ENCODE measurements around the gene MICU2.

Gene MICU2

DNA sequence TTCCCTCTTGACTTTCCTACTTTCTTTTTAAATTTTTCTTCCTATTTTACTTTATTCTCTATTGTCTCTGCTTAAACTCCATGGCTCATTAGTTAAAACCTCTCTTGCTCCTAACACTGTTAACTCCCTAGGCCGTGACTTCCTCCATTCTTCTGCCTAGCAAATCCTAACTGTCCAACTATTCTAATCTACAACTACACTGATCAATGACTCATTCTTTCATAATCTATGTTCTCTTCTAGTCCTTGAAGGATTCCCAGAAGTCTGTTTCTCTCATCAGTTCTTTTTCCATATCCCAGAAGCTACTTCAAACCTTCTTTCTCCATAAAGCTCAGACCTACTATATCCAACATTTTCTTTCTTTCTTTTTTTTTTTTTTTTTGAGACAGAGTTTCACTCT is 66.9 kb downstream of the MICU2 start:
- H3K36me3 ChIP-seq (ENCODE audit: control insufficient read depth in 2 of 2, insufficient read depth in 2 of 2, low read length in 2 of 2), result peaks cover 3 to 4% of the 10 kb centered on the region in 2 donors
- H3K9ac ChIP-seq (ENCODE audit: low read depth in 1 of 2, low read length in 2 of 2), result no peak overlapping the region
- no peak overlapping the region for H3K4me3 ChIP-seq (ENCODE audit: low read length in 2 of 2)
- H3K4me1 ChIP-seq (ENCODE audit: control insufficient read depth in 2 of 2, insufficient read depth in 2 of 2, low read length in 2 of 2), result no peaks in the 10 kb centered on the region
- H3K27me3 ChIP-seq (ENCODE audit: control insufficient read depth in 2 of 2, insufficient read depth in 2 of 2, low read length in 2 of 2), result no peaks in the 10 kb centered on the region
- H3K27ac ChIP-seq (ENCODE audit: low read depth in 2 of 2, low read length in 2 of 2), result no peak overlapping the region
- H3K9me3 ChIP-seq (ENCODE audit: control insufficient read depth in 2 of 2, low read length in 2 of 2), result no peaks in the 10 kb centered on the region

DNA sequence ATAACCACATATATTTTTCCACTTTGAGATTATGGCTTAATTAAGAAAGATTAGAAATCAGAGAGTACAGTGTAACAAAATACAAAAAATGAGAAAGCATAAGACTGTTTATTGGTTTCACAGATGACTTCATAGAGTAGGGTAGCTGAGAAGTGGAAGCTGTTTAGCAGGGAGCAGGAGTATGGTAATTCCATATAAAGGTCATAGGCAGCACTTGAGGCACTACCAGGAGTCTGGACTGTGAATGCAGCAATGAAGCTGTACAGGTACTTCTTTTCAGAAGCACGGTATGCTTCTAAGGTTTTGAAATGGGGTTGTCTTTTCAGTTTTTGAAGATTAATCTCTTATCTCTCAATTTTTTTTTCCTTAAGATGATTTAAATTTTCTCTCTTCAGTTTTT is 69.2 kb downstream of the MICU2 start:
- H3K27ac ChIP-seq (ENCODE audit: low read depth in 2 of 2, low read length in 2 of 2), result no peak overlapping the region
- no peaks in the 10 kb centered on the region for H3K27me3 ChIP-seq (ENCODE audit: control insufficient read depth in 2 of 2, insufficient read depth in 2 of 2, low read length in 2 of 2)
- no peaks in the 10 kb centered on the region for H3K9me3 ChIP-seq (ENCODE audit: control insufficient read depth in 2 of 2, low read length in 2 of 2)
- H3K9ac ChIP-seq (ENCODE audit: low read depth in 1 of 2, low read length in 2 of 2), result no peak overlapping the region
- no peak overlapping the region for H3K4me3 ChIP-seq (ENCODE audit: low read length in 2 of 2)
- H3K4me1 ChIP-seq (ENCODE audit: control insufficient read depth in 2 of 2, insufficient read depth in 2 of 2, low read length in 2 of 2), result no peaks in the 10 kb centered on the region
- H3K36me3 ChIP-seq (ENCODE audit: control insufficient read depth in 2 of 2, insufficient read depth in 2 of 2, low read length in 2 of 2), result peaks cover 3 to 4% of the 10 kb centered on the region in 2 donors

DNA sequence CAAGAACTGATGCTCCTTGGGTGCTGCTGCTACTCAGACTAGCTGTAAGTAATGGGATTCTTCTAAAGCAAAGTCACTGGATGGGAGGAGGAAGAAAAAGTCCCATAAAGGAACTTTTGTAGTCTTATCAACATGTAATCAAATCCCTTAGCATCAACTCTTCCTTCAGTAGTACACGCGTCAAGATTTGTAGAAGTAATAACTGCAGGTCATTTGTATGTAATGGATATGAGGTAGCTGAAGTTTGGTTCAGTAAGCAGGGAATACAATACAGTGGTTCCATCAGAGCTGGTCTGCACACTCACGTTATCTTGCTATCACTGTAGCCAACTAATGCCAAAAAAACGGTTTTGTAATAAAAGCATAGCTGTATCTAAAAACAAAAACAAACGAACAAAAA is 72.5 kb downstream of the MICU2 start:
- Histone ChIP-seq H3K4me3 (ENCODE audit: low read length in 2 of 2) (no peak overlapping the region), H3K9me3 (ENCODE audit: control insufficient read depth in 2 of 2, low read length in 2 of 2) (no peaks in the 10 kb centered on the region), H3K4me1 (ENCODE audit: control insufficient read depth in 2 of 2, insufficient read depth in 2 of 2, low read length in 2 of 2) (no peaks in the 10 kb centered on the region), H3K36me3 (ENCODE audit: control insufficient read depth in 2 of 2, insufficient read depth in 2 of 2, low read length in 2 of 2) (no peaks in the 10 kb centered on the region), H3K9ac (ENCODE audit: low read depth in 1 of 2, low read length in 2 of 2) (no peak overlapping the region), H3K27ac (ENCODE audit: low read depth in 2 of 2, low read length in 2 of 2) (no peak overlapping the region), H3K27me3 (ENCODE audit: control insufficient read depth in 2 of 2, insufficient read depth in 2 of 2, low read length in 2 of 2) (no peaks in the 10 kb centered on the region)

DNA sequence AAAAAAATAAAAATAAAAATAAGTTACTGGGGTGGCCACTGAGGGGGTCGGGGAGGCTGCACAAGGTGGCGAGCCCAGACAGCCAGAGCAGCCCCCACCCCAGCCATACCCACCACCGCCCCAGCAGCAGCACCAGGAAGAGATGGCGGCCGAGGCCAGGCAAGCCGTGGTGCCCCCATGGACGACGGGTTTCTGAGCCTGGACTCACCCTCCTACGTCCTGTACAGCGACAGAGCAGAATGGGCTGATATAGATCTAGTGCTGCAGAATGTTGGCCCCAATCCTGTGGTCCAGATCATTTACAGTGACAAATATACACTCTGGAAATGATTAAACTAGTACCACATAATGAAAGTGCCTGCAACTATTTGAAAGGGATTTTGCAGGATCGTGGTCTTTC is 73.3 kb downstream of the MICU2 start:
- H3K9me3 ChIP-seq (ENCODE audit: control insufficient read depth in 2 of 2, low read length in 2 of 2), result no peaks in the 10 kb centered on the region
- H3K4me3 ChIP-seq (ENCODE audit: low read length in 2 of 2), result no peak overlapping the region
- no peak overlapping the region for H3K9ac ChIP-seq (ENCODE audit: low read depth in 1 of 2, low read length in 2 of 2)
- H3K36me3 ChIP-seq (ENCODE audit: control insufficient read depth in 2 of 2, insufficient read depth in 2 of 2, low read length in 2 of 2), result no peaks in the 10 kb centered on the region
- H3K27ac ChIP-seq (ENCODE audit: low read depth in 2 of 2, low read length in 2 of 2), result no peak overlapping the region
- H3K4me1 ChIP-seq (ENCODE audit: control insufficient read depth in 2 of 2, insufficient read depth in 2 of 2, low read length in 2 of 2), result no peaks in the 10 kb centered on the region
- H3K27me3 ChIP-seq (ENCODE audit: control insufficient read depth in 2 of 2, insufficient read depth in 2 of 2, low read length in 2 of 2), result no peaks in the 10 kb centered on the region

DNA sequence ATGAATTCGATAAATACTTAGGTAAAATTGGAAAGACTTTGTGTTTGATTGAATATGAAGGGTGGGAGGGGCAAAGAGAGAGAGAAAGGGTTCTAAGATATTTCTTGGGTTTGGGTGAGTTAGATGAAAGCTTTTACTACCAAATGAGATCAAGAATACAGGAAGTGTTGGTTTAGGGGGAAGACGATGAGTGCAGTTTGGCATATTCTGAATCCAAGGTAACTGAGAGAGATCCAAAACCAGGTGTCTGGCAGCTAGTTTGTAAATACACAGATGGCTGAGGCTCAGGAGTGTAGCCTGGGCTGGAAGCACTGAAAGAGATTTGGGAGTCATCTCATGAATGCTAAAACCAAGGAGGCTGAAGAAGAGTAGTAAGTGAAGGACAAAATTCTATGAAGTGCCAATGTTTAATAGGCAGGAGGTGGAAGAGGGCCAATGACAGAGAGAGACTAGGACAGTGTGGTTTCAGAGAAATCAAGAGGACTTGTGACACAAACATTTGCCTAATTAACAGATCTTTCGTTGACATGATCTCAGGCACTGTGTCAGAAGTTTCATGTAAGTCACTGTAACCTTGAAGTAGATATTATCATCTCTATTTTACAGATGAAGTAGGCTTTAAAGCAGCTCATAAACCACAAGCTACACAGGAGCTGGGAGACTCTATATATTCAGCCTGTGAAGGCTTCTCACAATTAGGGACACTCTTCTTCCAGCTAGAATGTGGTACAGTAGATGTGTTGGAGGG is 74.7 kb downstream of the MICU2 start:
- H3K4me3 ChIP-seq (ENCODE audit: low read length in 2 of 2), result no peak overlapping the region
- H3K27me3 ChIP-seq (ENCODE audit: control insufficient read depth in 2 of 2, insufficient read depth in 2 of 2, low read length in 2 of 2), result no peaks in the 10 kb centered on the region
- H3K9me3 ChIP-seq (ENCODE audit: control insufficient read depth in 2 of 2, low read length in 2 of 2), result no peaks in the 10 kb centered on the region
- H3K36me3 ChIP-seq (ENCODE audit: control insufficient read depth in 2 of 2, insufficient read depth in 2 of 2, low read length in 2 of 2), result no peaks in the 10 kb centered on the region
- H3K9ac ChIP-seq (ENCODE audit: low read depth in 1 of 2, low read length in 2 of 2), result no peak overlapping the region
- H3K27ac ChIP-seq (ENCODE audit: low read depth in 2 of 2, low read length in 2 of 2), result no peak overlapping the region
- no peaks in the 10 kb centered on the region for H3K4me1 ChIP-seq (ENCODE audit: control insufficient read depth in 2 of 2, insufficient read depth in 2 of 2, low read length in 2 of 2)

DNA sequence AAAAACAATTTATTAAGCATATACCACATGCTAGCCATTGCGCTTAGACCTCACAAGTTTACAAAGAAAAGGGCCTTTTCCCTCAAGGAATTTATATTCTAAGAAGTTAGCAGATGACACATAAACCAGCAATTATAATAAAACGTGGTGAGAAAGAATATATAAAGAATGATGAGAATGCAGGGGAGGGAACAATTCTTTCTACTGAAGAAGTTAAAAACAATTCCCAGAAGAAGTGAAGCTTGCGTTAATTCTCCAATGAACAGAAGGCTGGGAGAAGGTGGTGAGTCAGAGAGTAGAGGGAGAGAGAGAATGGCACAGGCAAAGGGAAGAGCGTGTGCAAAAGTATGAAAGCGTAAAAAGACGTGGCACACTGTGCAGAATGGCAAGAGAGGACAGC is 75.4 kb downstream of the MICU2 start:
- Histone ChIP-seq H3K36me3 (ENCODE audit: control insufficient read depth in 2 of 2, insufficient read depth in 2 of 2, low read length in 2 of 2) (no peaks in the 10 kb centered on the region), H3K27ac (ENCODE audit: low read depth in 2 of 2, low read length in 2 of 2) (no peak overlapping the region), H3K4me1 (ENCODE audit: control insufficient read depth in 2 of 2, insufficient read depth in 2 of 2, low read length in 2 of 2) (no peaks in the 10 kb centered on the region), H3K9me3 (ENCODE audit: control insufficient read depth in 2 of 2, low read length in 2 of 2) (no peaks in the 10 kb centered on the region), H3K9ac (ENCODE audit: low read depth in 1 of 2, low read length in 2 of 2) (no peak overlapping the region), H3K27me3 (ENCODE audit: control insufficient read depth in 2 of 2, insufficient read depth in 2 of 2, low read length in 2 of 2) (no peaks in the 10 kb centered on the region), H3K4me3 (ENCODE audit: low read length in 2 of 2) (no peak overlapping the region)

DNA sequence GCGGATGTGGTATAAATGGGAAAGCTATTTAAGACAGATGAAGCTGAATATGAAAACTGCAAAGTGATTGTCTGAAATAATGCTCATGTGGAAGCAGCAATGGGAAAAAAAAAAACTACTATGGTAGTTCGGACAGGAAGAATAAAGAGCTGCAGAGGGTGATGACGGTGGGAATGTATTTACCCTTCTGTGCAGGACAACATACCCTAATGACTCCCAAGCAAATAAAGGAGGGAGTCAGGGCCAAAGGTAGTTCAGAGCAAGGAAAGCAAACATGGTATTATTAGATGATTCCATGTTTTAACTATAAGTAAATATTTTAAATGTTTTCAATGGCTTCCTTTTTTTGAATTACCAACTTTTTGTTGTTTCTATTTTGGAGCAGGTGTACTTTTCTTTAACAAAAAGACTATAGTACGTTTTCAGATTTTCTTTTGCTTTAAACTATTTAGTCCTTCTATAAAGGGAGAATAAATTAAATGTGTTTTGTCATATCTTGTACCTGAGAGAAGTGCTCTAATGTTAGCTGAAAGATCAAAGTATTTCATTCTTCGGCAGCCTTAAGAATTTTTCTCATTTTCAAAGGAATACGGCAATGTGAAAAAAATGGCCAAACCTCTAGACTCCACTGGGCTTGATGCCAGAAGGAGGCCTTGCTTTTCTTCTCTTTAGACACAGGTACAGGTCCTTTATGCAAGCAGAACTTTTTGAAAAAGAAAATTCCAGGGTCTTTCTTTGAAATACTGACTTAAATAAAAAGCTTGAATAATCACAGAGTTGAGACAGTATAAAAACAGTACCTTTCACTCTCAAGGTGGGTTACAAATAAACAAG is 77.0 kb downstream of the MICU2 start:
- Histone ChIP-seq H3K4me3 (ENCODE audit: low read length in 2 of 2) (no peak overlapping the region), H3K4me1 (ENCODE audit: control insufficient read depth in 2 of 2, insufficient read depth in 2 of 2, low read length in 2 of 2) (no peaks in the 10 kb centered on the region), H3K36me3 (ENCODE audit: control insufficient read depth in 2 of 2, insufficient read depth in 2 of 2, low read length in 2 of 2) (peaks cover 2 to 4% of the 10 kb centered on the region in 2 donors), H3K9ac (ENCODE audit: low read depth in 1 of 2, low read length in 2 of 2) (no peak overlapping the region), H3K27me3 (ENCODE audit: control insufficient read depth in 2 of 2, insufficient read depth in 2 of 2, low read length in 2 of 2) (no peaks in the 10 kb centered on the region), H3K9me3 (ENCODE audit: control insufficient read depth in 2 of 2, low read length in 2 of 2) (no peaks in the 10 kb centered on the region), H3K27ac (ENCODE audit: low read depth in 2 of 2, low read length in 2 of 2) (no peak overlapping the region)

DNA sequence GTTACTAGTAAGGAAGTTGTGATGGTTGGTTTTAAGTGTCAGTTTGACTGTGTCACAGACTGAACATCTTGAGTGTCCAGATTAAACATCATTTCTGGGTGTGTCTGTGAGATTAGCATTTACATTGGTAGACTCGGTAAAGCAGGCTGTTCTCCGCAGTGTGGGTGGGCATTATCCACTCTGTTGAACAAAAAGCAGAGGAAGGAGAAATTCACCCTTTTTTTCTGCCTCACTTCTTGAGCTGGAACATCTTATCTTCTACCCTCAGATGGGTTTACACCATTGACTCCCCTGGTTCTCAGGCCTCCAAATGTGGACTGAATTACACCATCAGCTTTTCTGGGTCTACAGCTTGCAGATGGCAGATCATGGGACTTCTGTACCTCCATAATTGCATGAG is 81.1 kb downstream of the MICU2 start:
- H3K27me3 ChIP-seq (ENCODE audit: control insufficient read depth in 2 of 2, insufficient read depth in 2 of 2, low read length in 2 of 2), result no peaks in the 10 kb centered on the region
- peaks cover 10 to 13% of the 10 kb centered on the region in 2 donors for H3K36me3 ChIP-seq (ENCODE audit: control insufficient read depth in 2 of 2, insufficient read depth in 2 of 2, low read length in 2 of 2)
- H3K9me3 ChIP-seq (ENCODE audit: control insufficient read depth in 2 of 2, low read length in 2 of 2), result no peaks in the 10 kb centered on the region
- no peak overlapping the region for H3K9ac ChIP-seq (ENCODE audit: low read depth in 1 of 2, low read length in 2 of 2)
- no peaks in the 10 kb centered on the region for H3K4me1 ChIP-seq (ENCODE audit: control insufficient read depth in 2 of 2, insufficient read depth in 2 of 2, low read length in 2 of 2)
- no peak overlapping the region for H3K4me3 ChIP-seq (ENCODE audit: low read length in 2 of 2)
- no peak overlapping the region for H3K27ac ChIP-seq (ENCODE audit: low read depth in 2 of 2, low read length in 2 of 2)

DNA sequence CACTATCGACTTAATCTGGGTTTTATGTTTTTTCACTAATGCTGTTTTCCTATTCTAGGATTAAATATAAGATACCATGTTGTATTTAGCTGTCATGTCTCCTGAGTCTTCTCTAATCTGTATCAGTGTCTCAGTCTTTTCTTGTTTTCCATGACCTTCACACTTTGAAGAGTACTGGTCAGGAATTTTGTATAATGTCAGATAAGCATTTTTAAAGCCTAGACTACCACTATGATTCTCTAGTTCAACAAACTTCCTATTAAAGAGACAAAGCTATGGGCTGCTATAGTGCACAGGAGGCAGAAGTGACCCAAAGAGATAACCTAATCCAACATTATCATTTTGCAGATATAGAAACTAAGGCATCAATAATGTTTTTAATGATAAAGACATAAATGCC is 81.8 kb downstream of the MICU2 start:
- Histone ChIP-seq H3K27ac (ENCODE audit: low read depth in 2 of 2, low read length in 2 of 2) (no peak overlapping the region), H3K36me3 (ENCODE audit: control insufficient read depth in 2 of 2, insufficient read depth in 2 of 2, low read length in 2 of 2) (peaks cover 10 to 13% of the 10 kb centered on the region in 2 donors), H3K27me3 (ENCODE audit: control insufficient read depth in 2 of 2, insufficient read depth in 2 of 2, low read length in 2 of 2) (no peaks in the 10 kb centered on the region)

DNA sequence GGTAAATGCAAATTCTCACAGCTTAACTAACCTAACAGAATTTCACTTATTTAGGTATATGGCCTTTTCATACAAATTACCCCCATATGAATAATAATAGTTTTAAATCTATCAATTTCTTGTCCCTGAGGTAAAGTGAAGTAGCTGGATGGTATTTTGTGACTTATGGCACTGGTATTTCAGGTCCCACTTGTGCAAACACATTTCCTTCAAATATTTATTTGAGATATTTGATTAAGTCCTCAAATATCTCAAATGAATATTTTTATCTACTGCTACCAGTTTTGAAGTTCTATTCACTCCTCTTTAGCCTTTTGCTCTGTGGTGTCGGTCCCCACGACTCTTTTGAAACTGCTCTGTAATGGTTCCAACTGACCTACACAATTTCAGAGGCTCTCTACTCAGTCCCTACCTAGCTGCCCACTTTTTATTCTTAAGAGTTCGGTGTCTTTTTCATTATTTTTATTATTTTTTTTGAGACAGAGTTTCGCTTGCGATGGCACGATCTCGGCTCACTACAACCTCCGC is 85.3 kb downstream of the MICU2 start:
- no peak overlapping the region for H3K9ac ChIP-seq (ENCODE audit: low read depth in 1 of 2, low read length in 2 of 2)
- H3K27ac ChIP-seq (ENCODE audit: low read depth in 2 of 2, low read length in 2 of 2), result no peak overlapping the region
- H3K9me3 ChIP-seq (ENCODE audit: control insufficient read depth in 2 of 2, low read length in 2 of 2), result no peaks in the 10 kb centered on the region
- H3K4me3 ChIP-seq (ENCODE audit: low read length in 2 of 2), result no peak overlapping the region
- H3K4me1 ChIP-seq (ENCODE audit: control insufficient read depth in 2 of 2, insufficient read depth in 2 of 2, low read length in 2 of 2), result no peaks in the 10 kb centered on the region
- H3K27me3 ChIP-seq (ENCODE audit: control insufficient read depth in 2 of 2, insufficient read depth in 2 of 2, low read length in 2 of 2), result no peaks in the 10 kb centered on the region
- H3K36me3 ChIP-seq (ENCODE audit: control insufficient read depth in 2 of 2, insufficient read depth in 2 of 2, low read length in 2 of 2), result peaks cover 13 to 19% of the 10 kb centered on the region in 2 donors

More for the DNA sequence above, 81.8 kb downstream of the MICU2 start:
- Histone ChIP-seq H3K9ac (ENCODE audit: low read depth in 1 of 2, low read length in 2 of 2) (no peak overlapping the region), H3K9me3 (ENCODE audit: control insufficient read depth in 2 of 2, low read length in 2 of 2) (no peaks in the 10 kb centered on the region), H3K4me3 (ENCODE audit: low read length in 2 of 2) (no peak overlapping the region), H3K4me1 (ENCODE audit: control insufficient read depth in 2 of 2, insufficient read depth in 2 of 2, low read length in 2 of 2) (no peaks in the 10 kb centered on the region)

All from mucosa of rectum (tissue), 2 donors.